HepG2 (cell line): Measurements from ENCODE around the gene ZNF561. TPM values are rescaled to one million over a fixed set of nuclear protein-coding genes. Genes with fewer than 3 reads are reported as not detected.
A peak's percentile ranks its signal among the peaks of the same experiment; 100 is the strongest.

ENCODE experiments used
- CBX2 ChIP-seq, 2 experiments: fragments of 200-600 bp in 1 of 2; sonication (generic); formaldehyde crosslinking in 1 of 2; IDR thresholded peaks; 2 replicates each; pipeline versions ENCODE4 v1.7.0 to v1.8.1; 2018 to 2022; ENCODE audit warnings: low read depth in 2 of 2, low read length in 1 of 2, mild to moderate bottlenecking in 1 of 2, missing genetic modification reagents in 1 of 2
- CERS6 ChIP-seq: sonication (generic); formaldehyde crosslinking; IDR thresholded peaks from 2 replicates; pipeline ENCODE4 v1.5.0; 2020; ENCODE audit warnings: missing genetic modification reagents
- ETS1 ChIP-seq: sonication (generic); formaldehyde crosslinking; IDR thresholded peaks from 2 replicates; pipeline ENCODE4 v1.4.0; 2020; ENCODE audit warnings: missing genetic modification reagents
- GPN1 ChIP-seq: sonication (generic); formaldehyde crosslinking; IDR thresholded peaks from 2 replicates; pipeline ENCODE4 v1.5.1; 2020; ENCODE audit warnings: missing genetic modification reagents, borderline replicate concordance
- NONO ChIP-seq, 2 experiments: fragments of 450-650 bp in 1 of 2; sonication (generic) in 1 of 2; formaldehyde crosslinking in 1 of 2; IDR thresholded peaks in 1 of 2; conservative IDR thresholded peaks in 1 of 2; 2 replicates each; pipeline versions ENCODE4 v1.6.1 to v1.8.0; 2017 to 2022; ENCODE audit warnings: mild to moderate bottlenecking in 1 of 2, missing genetic modification reagents in 1 of 2, moderate library complexity in 1 of 2
- RXRA ChIP-seq: sonication (generic); formaldehyde crosslinking; IDR thresholded peaks from 2 replicates; pipeline ENCODE4 v1.5.1; 2020; ENCODE audit warnings: missing genetic modification reagents
- SIX1 ChIP-seq: sonication (generic); formaldehyde crosslinking; IDR thresholded peaks from 2 replicates; pipeline ENCODE4 v1.4.0; 2020; ENCODE audit warnings: missing genetic modification reagents, borderline replicate concordance
- SMAD3 ChIP-seq: sonication (generic); formaldehyde crosslinking; IDR thresholded peaks from 2 replicates; pipeline ENCODE4 v1.4.0; 2020; ENCODE audit warnings: missing genetic modification reagents
- SMYD3 ChIP-seq: sonication (generic); formaldehyde crosslinking; IDR thresholded peaks from 2 replicates; pipeline ENCODE4 v1.8.1; 2023; ENCODE audit warnings: mild to moderate bottlenecking, missing genetic modification reagents
- SRY ChIP-seq: sonication (generic); formaldehyde crosslinking; IDR thresholded peaks from 2 replicates; pipeline ENCODE4 v1.8.0; 2022; ENCODE audit warnings: mild to moderate bottlenecking, missing genetic modification reagents
- ZBTB10 ChIP-seq: sonication (generic); formaldehyde crosslinking; IDR thresholded peaks from 2 replicates; pipeline ENCODE4 v1.4.0; 2020; ENCODE audit warnings: missing genetic modification reagents, borderline replicate concordance
- ZBTB37 ChIP-seq: sonication (generic); formaldehyde crosslinking; IDR thresholded peaks from 2 replicates; pipeline ENCODE4 v1.4.0; 2020; ENCODE audit warnings: mild to moderate bottlenecking, missing genetic modification reagents
- ZFX ChIP-seq: sonication (generic); formaldehyde crosslinking; IDR thresholded peaks from 2 replicates; pipeline ENCODE4 v1.4.0; 2020; ENCODE audit warnings: mild to moderate bottlenecking, low read depth, missing genetic modification reagents, moderate library complexity
- ZNF260 ChIP-seq: sonication (generic); formaldehyde crosslinking; IDR thresholded peaks from 2 replicates; pipeline ENCODE4 v1.4.0; 2020; ENCODE audit warnings: missing genetic modification reagents, low read depth, mild to moderate bottlenecking, borderline replicate concordance
- ZNF451 ChIP-seq: sonication (generic); formaldehyde crosslinking; IDR thresholded peaks from 2 replicates; pipeline ENCODE4 v1.5.0; 2020; ENCODE audit warnings: mild to moderate bottlenecking, missing genetic modification reagents
- ZNF678 ChIP-seq: sonication (generic); formaldehyde crosslinking; IDR thresholded peaks from 2 replicates; pipeline ENCODE4 v1.4.0; 2020; ENCODE audit warnings: mild to moderate bottlenecking, missing genetic modification reagents
- ZNF800 ChIP-seq: sonication (generic); formaldehyde crosslinking; IDR thresholded peaks from 2 replicates; pipeline ENCODE4 v1.4.0; 2020; ENCODE audit warnings: missing genetic modification reagents
- ZNF883 ChIP-seq: sonication (generic); formaldehyde crosslinking; IDR thresholded peaks from 2 replicates; pipeline ENCODE4 v1.5.1; 2020; ENCODE audit warnings: mild to moderate bottlenecking, missing genetic modification reagents; ENCODE audit errors: not compliant biosample characterization
- ZSCAN30 ChIP-seq: sonication (generic); formaldehyde crosslinking; IDR thresholded peaks from 2 replicates; pipeline ENCODE4 v1.5.0; 2020; ENCODE audit warnings: mild to moderate bottlenecking, missing genetic modification reagents
- polyA plus RNA-seq, 8 experiments: library from polyadenylated mRNA; depleted of rRNA in 3 of 8; stranded (reverse) in 7 of 8; unstranded in 1 of 8; fragments of >200 nt; fragmentation: Illumina TruSeq in 4 of 8; extraction: Trizol in 4 of 8; gene quantifications; 2 replicates each; pipeline versions ENCODE4 v1.2.1 to v1.2.3, GENCODE V29; 2011 to 2016; ENCODE audit warnings: low read depth in 4 of 8, missing spikeins in 1 of 8, mixed read lengths in 1 of 8; ENCODE audit not compliant: insufficient read depth in 1 of 8
- total RNA-seq, 5 experiments: library from RNA; depleted of rRNA; stranded (reverse); fragments of >200 nt; fragmentation: Illumina TruSeq; extraction: Trizol; gene quantifications; 2 replicates each; pipeline ENCODE4 v1.2.3, GENCODE V29; 2016; ENCODE audit warnings: low read depth in 1 of 5

Gene ZNF561
- total and polyA plus RNA-seq, 2 of the 13 experiments (the other 11 are each of a cell fraction or from before 2014, with no cell fraction given): 19.8 to 35.1 TPM

DNA sequence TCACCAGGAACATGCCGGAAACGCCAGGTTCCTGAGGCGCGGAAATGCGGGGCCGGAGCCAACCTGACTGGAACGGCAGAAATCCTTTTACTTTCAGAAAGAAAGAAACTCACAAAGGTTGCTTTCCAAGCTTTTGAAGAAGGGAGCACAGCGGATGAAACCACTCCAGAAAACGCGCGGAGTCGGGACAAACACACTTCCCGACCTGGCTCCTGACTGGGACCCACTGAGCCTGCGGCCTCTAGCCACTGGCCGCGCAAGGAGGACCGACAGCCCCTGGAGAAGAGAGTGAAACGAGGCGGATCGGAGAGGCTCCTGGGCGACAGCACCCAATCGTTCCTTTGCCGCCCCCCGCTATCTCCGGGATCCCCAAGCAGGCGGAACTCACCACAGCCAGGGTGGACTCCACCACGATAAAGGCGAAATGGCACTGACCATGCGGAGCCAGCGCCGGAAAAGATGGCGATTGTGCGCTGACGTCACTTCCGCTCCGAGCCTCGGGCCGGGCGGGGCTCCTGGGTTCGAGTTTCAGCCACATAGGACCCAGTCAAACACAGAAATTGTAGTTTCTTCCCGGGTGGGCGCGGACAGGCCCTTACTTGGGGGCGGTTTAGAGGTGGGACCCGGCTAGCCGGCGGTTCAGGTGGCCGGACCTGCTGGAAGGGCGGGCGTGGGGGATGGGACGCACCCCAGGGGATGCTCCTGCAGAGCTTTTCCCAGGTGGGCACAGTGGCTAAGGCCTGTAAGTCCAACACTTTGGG is 36.8 kb downstream of the ZNF561 start, which contains the start of gene ZNF121 (continued):
- TF ChIP-seq NONO (IDR thresholded peaks at IDR 0.05) (no peak), NONO (CRISPR knock-in tag; conservative IDR thresholded peaks at IDR 0.05) (peak; percentile 71; the same call in 1 of the 2 replicates), CBX2 (IDR thresholded peaks at IDR 0.05; ENCODE audit: low read depth, low read length) (no peak), CBX2 (CRISPR knock-in tag; IDR thresholded peaks at IDR 0.05; ENCODE audit: low read depth) (no peak), ZNF678 (CRISPR knock-in tag) (no peak), GPN1 (no peak), CERS6 (CRISPR knock-in tag) (0 out of 2 replicates have a peak, but pooled peaks have one; percentile 30), SMAD3 (CRISPR knock-in tag) (peak; percentile 32; the same call in 1 of the 2 replicates), ETS1 (CRISPR knock-in tag) (peak; percentile 80; the same call in 1 of the 2 replicates), ZBTB37 (CRISPR knock-in tag) (peak; percentile 50; the same call in 1 of the 2 replicates), SMYD3 (peak; percentile 55; the same call in 1 of the 2 replicates), ZNF260 (no peak), ZBTB10 (CRISPR knock-in tag) (peak; percentile 72; the same call in 1 of the 2 replicates), SRY (CRISPR knock-in tag) (peak; percentile 98), ZFX (CRISPR knock-in tag) (peak; percentile 96), ZNF883 (CRISPR knock-in tag) (peak; percentile 32), ZSCAN30 (CRISPR knock-in tag) (no peak), ZNF800 (CRISPR knock-in tag) (peak; percentile 54; the same call in 1 of the 2 replicates), RXRA (CRISPR knock-in tag) (peak; percentile 48; the same call in 1 of the 2 replicates), ZNF451 (0 out of 2 replicates have a peak, but pooled peaks have one; percentile 69), SIX1 (CRISPR knock-in tag) (no peak)
